Tibial artery (tissue), 4 donors: ENCODE measurements around the gene UBQLN1.
"Not testable (repeated sequence)": the region's sequence is repeated elsewhere in the genome, so short reads cannot be mapped to it uniquely, and the experiment has no call there.

ENCODE experiments used
- DNase-seq, 2 donors: peaks; one replicate each; pipeline ENCODE4 v3.0.0-alpha.2; 2019
- H3K27ac ChIP-seq, 2 donors: fragments of 200-600 bp; sonication (generic) in 1 of 2; 1 replicate in 1 of 2; 2 replicates in 1 of 2; pipeline ENCODE4 v1.5.1; 2018 to 2019; ENCODE audit warnings: mild to moderate bottlenecking in 1 of 2
- H3K27me3 ChIP-seq, 2 donors: fragments of 200-600 bp; sonication (generic) in 1 of 2; one replicate each; pipeline versions ENCODE4 v1.5.1 to v1.6.0; 2016 to 2019
- H3K36me3 ChIP-seq, 3 donors: fragments of 200-600 bp; sonication (generic) in 2 of 3; one replicate each; pipeline ENCODE4 v1.5.1; 2016 to 2019; ENCODE audit warnings: mild to moderate bottlenecking in 2 of 3
- H3K4me1 ChIP-seq, 4 donors: fragments of 200-600 bp; sonication (generic) in 2 of 4; 1 replicate in 3 of 4; 2 replicates in 1 of 4; pipeline ENCODE4 v1.5.1; 2016 to 2019
- H3K4me3 ChIP-seq, 2 donors: fragments of 200-600 bp; sonication (generic) in 1 of 2; 1 replicate in 1 of 2; 2 replicates in 1 of 2; pipeline ENCODE4 v1.5.1; 2018 to 2019; ENCODE audit warnings: mild to moderate bottlenecking in 2 of 2
- H3K9me3 ChIP-seq, 3 donors: fragments of 200-600 bp; sonication (generic) in 1 of 3; one replicate each; pipeline ENCODE4 v1.5.1; 2016 to 2019
- intact Hi-C: fragments of 100-400 bp; cut with DNase I; formaldehyde crosslinking; loops from one replicate; pipeline ENCODE4 v1.15.0; 2023; ENCODE audit warnings: low total_unique reads
- TF ChIP-seq, protein P1 (sequence below), 2 experiments: fragments of 200-600 bp in 1 of 2; fragments of 450-650 bp in 1 of 2; IDR thresholded peaks; one replicate each; pipeline ENCODE4 v1.5.1; 2017 to 2019; ENCODE audit warnings: antibody characterized with exemption in 2 of 2, mild to moderate bottlenecking in 1 of 2, moderate library complexity in 1 of 2

Gene UBQLN1

DNA sequence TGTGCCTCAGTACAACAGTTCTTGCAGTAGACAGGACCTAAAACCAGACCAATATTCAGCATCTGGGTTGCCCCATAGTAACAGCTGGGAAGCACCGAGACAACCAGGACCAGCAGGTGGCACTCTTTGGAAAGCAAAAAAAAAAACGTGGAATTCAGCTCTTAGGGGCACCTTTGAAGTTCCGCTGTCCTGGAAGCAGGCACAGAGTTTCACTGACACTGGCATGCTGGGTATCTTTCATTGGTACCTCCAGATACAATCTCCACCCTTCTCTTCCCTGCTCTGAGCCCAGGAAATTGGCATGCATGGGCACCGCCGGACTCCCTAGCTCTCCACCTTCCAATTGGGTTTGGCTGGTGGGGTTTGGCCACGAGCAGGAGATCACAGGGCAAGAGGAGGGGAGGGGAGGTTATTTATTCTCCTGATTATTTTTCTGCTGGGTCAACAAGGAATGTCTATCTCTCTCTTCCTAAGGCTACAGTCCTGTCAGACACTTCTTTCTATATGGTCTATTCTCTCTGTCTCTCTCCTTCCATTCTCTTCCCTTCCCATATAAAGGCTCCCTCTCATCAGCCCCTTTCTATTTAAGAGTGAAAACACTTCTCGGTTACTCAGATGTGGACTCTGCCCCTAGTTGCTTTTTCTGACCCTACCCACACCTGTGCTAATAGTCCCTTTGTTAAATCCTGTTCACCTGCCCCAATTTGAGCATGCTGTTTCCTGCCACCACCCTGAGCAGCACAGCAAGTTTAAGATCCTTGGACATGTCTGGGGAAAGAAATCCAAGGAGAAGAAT, 86.7 kb downstream of the UBQLN1 start:
- peaks cover 0 to 8% (median 4%) of the 10 kb centered on the region in 4 donors for H3K4me1 ChIP-seq
- DNase-seq, result peak in 1 of 2 donors; percentile 24
- TF ChIP-seq, protein P1, sequence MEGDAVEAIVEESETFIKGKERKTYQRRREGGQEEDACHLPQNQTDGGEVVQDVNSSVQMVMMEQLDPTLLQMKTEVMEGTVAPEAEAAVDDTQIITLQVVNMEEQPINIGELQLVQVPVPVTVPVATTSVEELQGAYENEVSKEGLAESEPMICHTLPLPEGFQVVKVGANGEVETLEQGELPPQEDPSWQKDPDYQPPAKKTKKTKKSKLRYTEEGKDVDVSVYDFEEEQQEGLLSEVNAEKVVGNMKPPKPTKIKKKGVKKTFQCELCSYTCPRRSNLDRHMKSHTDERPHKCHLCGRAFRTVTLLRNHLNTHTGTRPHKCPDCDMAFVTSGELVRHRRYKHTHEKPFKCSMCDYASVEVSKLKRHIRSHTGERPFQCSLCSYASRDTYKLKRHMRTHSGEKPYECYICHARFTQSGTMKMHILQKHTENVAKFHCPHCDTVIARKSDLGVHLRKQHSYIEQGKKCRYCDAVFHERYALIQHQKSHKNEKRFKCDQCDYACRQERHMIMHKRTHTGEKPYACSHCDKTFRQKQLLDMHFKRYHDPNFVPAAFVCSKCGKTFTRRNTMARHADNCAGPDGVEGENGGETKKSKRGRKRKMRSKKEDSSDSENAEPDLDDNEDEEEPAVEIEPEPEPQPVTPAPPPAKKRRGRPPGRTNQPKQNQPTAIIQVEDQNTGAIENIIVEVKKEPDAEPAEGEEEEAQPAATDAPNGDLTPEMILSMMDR (IDR thresholded peaks at IDR 0.05), result peak; percentile 29 to 50
- H3K27me3 ChIP-seq, result no peaks in the 10 kb centered on the region
- no peak overlapping the region for H3K27ac ChIP-seq
- no peak overlapping the region for H3K4me3 ChIP-seq
- no peaks in the 10 kb centered on the region for H3K36me3 ChIP-seq
- H3K9me3 ChIP-seq, result no peaks in the 10 kb centered on the region
- intact Hi-C loops, result no loop called here

DNA sequence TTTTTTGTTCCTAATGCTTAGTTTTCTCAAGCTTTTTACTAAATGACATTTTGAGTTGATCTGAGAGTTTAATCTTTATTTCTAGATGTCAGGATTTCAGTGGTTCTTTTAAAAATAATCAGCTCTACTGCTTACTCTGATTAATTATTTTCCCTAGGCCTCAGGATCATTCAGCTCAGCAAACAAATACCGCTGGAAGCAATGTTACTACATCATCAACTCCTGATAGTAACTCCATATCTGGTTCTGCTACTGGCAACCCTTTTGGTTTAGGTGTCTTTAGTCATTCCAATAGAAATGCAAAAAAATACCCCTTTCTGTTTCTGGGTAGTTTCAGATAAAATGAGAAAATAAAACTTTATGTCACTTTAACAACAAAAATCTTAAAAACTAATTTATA, 90.5 kb downstream of the UBQLN1 start:
- Histone ChIP-seq H3K4me3 (no peak overlapping the region), H3K36me3 (no peaks in the 10 kb centered on the region), H3K27ac (no peak overlapping the region), H3K9me3 (no peaks in the 10 kb centered on the region), H3K4me1 (peaks cover 0 to 3% (median 0%) of the 10 kb centered on the region in 4 donors), H3K27me3 (no peaks in the 10 kb centered on the region)
- intact Hi-C loops, result loop anchor here (10.0 kb wide), 1 partner anchor 252 kb away; no protein-coding TSS in a partner anchor
- no peak for DNase-seq
- TF ChIP-seq, protein P1 (IDR thresholded peaks at IDR 0.05), result no peak

DNA sequence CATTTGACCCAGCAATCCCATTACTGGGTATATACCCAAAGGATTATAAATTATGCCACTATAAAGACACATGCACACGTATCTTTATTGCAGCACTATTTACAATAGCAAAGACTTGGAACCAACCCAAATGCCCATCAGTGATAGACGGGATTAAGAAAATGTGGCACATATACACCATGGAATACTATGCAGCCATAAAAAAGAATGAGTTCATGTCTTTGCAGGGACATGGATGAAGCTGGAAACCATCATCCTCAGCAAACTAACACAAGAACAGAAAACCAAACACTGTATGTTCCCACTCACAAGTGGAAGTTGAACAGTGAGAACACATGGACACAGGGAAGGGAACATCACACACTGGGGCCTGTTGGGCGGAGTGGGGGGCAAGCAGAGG, 94.5 kb downstream of the UBQLN1 start:
- not testable (repeated sequence) for H3K4me3 ChIP-seq, DNase-seq, H3K4me1 ChIP-seq, H3K27ac ChIP-seq, H3K9me3 ChIP-seq, H3K27me3 ChIP-seq, H3K36me3 ChIP-seq
- intact Hi-C loops, result loop anchor here (10.0 kb wide), 1 partner anchor 248 kb away; no protein-coding TSS in a partner anchor
